HL-60/S4 treated with phorbol 12-myristate 13-acetate at 8.2 ng/mL for 4 days and 3 days (cell line): ENCODE data around the gene LBP.

Experiments used
- in situ Hi-C: fragments of 300-500 bp; cut with MboI; formaldehyde crosslinking; loops from 2 replicates; pipeline ENCODE4 v1.15.0; 2022; ENCODE audit warnings: low sequenced_read_pairs

Gene LBP

DNA sequence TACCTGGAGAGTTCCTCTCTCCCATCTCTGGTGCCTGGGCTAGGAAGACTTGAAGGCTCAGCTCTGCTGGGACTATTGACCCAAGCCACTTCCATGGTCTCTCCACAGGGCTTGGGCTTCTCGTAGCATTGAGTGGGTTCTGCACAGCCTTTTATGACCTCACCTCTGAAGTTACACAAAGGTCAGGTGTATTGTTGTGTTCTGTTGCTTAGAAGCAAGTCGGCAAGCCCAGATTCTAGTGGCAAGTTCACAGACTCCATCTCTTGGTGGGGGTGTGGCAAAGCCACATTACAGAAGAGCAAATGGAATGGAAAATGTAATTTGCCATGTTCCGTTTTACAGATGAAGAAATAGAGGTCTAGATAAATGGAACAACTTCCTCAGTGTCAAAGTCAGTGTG is 28.9 kb upstream of the LBP start:
- in situ Hi-C loops = loop anchor here (5.0 kb wide), 1 partner anchor 85 kb away; no protein-coding TSS in a partner anchor

DNA sequence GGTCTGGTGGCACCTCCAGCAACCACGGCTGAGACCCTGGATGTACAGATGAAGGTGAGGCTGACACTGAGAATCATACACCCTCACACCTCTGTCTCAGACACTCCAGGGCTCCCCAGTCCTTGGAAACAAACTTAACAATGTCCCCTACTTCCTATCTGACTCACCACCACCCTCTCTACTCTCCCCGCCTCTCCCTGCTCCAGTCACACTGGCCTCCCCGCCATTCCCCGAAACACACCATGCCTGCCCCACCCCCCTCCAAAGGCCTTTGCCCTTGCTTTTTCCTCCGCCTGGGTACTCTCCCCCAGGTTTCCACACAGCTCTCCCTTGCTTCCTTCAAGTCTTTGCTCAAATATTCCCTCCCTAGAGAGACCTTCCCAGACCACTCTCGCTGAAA is 26.1 kb upstream of the LBP start:
- in situ Hi-C loops = loop anchor here (10.0 kb wide), 1 partner anchor 265 kb away; no protein-coding TSS in a partner anchor

DNA sequence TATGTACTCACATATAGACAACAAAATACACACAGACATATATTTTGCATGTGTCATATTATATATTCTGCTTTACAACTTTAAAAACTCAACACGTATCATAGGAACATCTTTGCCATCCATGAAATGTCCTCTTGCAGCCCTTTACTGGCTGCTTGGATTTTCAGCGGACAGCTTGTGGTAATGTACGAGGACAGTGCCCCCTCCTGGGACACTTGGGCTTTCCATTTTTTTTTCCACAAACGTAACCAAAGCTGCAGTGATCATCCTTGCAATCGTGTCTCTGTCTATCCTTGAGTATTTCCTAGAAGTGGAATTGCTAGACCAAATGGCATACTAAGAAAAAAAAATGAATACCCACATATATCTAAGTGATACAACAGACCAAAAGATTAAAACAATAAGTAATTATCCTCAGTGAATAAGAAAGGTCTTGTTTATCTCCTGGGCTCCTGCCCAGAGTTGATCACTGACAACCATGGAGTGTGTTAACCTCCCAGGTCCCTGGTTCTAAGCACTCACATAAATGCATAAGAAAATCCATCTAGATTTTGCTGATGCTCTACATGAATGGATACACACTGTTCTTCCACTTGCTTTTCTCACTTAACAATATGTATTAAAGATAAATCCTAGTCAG is 24.2 kb upstream of the LBP start:
- in situ Hi-C loops = loop anchor here (10.0 kb wide), 1 partner anchor 267 kb away; no protein-coding TSS in a partner anchor

DNA sequence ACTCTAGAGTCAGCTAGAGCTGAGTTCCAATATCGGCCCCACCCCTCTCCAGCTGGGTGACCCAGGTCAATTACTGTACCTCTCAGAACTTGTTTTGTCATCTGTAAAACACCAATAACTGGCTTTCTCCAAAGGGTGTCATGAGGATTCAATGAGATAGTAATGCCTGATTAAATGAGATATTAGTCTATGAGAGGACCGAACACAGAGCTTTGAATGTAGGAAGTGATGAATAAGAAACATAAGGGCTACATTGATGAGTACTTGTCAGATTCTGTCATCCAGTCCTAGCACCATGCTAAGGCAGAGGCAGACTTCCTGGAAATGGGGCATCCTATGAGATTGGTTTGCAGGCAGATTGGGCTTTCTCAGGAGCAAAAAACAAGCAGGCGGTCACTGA is 22.1 kb upstream of the LBP start:
- in situ Hi-C loops = loop anchor here (10.0 kb wide), 1 partner anchor 269 kb away; no protein-coding TSS in a partner anchor

DNA sequence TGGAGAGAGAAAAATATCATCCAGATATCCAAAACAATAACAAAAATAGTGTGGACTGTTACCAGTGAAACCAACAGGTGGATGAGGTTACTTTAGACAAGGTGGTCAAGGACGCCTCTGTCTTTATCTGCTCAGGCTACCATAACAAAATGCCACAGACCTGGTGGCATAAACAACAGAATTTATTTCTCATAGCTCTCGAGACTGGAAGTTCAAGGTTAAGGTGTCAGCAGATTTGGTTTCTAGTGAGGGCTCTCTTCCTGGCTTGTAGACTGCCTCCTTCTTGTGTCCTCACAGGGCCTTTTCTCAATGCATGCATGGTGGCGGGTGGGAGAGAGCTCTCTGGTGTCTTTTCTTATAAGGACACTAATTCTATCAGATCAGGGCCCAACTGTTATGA is 21.1 kb upstream of the LBP start:
- in situ Hi-C loops = loop anchor here (10.0 to 25.0 kb wide), 2 partner anchors 270 to 763 kb away; no protein-coding TSS in a partner anchor

DNA sequence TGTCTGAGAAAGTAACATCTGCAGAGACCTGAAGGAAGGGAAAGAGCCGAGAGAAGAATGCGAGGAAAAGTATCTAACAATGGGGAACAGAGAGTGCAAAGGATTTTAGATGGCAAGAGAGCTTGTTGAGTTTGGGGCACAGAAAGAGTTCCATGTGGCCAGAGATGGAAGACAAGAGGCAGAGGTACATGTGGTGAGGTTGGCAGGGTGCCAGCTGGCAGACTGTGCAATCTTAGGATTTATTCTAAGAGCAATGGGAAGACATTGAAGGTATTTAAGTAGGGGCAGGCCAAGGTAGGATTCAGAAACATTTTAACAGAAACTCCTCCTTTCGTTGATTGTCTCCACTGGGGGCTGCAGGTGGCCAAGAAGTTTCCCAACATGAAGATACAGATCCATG is 20.4 kb upstream of the LBP start:
- in situ Hi-C loops = loop anchor here (10.0 to 25.0 kb wide), 2 partner anchors 271 to 764 kb away; no protein-coding TSS in a partner anchor

DNA sequence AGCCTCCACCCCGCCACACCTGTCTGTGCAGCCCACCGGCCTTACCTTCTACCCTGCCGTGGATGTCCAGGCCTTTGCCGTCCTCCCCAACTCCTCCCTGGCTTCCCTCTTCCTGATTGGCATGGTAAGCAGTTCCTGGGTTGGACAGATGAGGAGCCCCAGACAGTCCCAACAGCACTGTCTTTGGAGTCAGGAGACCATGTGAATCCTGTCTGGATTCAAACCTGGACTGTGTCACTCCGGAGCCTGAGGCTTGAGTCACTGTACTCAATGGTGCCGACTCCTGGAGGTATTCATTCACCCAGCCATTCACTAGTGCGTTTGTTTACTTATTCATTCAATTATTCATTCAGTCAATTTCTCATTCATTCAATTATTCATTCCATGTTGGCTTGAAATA is 20.0 kb upstream of the LBP start:
- in situ Hi-C loops = loop anchor here (10.0 to 25.0 kb wide), 2 partner anchors 272 to 764 kb away; no protein-coding TSS in a partner anchor

DNA sequence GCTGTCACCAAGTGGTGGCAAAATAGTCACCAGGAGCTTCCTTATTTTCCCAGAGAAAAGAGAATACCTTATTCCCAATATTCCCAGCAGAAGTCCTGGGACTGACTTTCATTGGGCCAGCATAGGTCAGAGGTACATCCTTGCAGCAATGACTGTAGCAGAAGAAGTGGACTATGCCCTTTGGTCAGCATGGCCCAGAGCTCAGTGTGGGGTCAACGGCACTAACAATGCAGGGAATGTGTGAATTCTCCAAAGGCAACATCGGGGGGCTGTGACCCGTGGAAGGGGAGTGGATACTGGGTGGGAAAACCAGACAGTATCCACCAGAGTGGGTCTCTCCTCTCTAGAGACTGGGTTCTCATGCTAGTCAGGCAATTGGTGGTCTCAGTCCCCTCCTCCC is 15.6 kb upstream of the LBP start:
- in situ Hi-C loops = loop anchor here (25.0 kb wide), 1 partner anchor 768 kb away; no protein-coding TSS in a partner anchor

DNA sequence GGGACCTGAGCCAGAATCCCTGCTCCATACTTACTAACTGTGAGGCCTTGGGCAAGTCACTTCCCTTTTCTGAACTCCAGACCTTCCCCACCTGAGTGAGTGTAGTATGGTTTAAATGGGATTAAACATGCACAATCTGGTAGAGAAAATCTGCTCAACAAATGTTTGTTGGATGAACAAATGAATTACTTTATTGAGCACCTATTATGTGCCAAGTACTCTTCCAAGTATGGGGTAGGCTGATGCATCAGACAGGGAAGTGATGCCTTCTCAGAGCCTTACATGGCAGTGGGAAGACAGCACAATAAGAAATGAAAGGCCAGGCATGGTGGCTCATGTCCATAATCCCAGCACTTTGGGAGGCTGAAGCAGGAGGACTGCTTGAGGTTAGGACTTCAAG is 15.0 kb upstream of the LBP start:
- in situ Hi-C loops = loop anchor here (25.0 kb wide), 1 partner anchor 769 kb away; no protein-coding TSS in a partner anchor

DNA sequence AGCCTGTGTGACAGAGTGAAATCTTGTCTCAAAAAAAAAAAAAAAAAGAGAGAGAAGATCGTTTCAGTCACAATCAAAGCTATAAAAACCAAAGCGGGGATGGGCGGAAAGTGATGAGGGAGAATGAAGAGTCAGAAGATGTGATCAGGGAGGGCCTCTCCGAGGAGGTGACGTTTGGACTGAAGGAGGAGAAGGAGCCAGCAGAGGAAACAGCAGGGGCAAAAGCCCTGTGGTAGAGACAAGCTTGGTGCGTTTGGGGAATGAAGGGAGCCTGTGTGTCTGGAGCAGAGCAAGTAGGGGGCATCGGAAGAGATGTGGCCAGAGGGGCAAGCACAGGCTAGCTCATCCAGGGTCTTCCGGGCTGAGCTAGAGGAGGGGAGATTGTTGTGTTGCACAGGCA is 14.5 kb upstream of the LBP start:
- in situ Hi-C loops = loop anchor here (25.0 kb wide), 1 partner anchor 770 kb away; no protein-coding TSS in a partner anchor

DNA sequence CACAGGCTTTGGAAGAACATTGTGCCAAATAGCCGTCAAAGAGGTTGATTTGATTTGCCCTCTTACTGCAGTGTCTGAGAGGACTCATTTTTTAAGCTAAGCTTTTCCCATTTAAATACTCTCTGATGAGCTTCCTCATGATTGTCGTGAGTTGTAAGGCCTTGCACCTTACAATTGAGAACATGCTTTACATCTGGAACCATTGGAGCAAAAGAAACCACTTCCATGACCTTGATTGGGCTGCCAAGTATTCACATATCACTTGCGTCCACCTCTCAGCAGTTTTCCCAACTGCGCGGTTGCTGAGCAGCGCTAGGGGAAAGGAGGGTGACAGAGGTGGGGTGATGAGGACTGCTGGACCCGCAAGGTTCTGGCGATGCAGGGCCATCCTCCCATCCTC is 12.3 kb upstream of the LBP start:
- in situ Hi-C loops = loop anchor here (25.0 kb wide), 1 partner anchor 772 kb away; no protein-coding TSS in a partner anchor

DNA sequence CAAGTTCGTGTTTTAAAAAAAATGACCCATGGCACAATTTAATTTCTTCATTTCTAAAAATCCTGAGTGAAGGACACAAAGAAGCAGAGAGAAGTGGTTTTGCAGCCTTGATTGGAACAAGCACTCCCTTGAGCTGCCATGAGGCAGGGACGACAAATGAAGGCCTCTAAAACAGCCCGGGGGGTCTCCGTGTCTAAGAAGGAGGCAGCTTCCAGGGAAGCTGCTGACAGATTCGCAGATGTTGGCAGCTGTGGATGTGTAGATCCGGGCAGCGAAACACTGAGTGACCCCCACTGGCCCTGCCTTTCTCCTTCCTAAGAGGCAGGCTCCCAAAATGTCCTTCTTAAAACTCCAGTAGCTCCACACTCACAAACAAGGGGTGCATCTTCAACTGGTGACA is 9.6 kb upstream of the LBP start:
- in situ Hi-C loops = loop anchor here (25.0 kb wide), 1 partner anchor 774 kb away; no protein-coding TSS in a partner anchor

DNA sequence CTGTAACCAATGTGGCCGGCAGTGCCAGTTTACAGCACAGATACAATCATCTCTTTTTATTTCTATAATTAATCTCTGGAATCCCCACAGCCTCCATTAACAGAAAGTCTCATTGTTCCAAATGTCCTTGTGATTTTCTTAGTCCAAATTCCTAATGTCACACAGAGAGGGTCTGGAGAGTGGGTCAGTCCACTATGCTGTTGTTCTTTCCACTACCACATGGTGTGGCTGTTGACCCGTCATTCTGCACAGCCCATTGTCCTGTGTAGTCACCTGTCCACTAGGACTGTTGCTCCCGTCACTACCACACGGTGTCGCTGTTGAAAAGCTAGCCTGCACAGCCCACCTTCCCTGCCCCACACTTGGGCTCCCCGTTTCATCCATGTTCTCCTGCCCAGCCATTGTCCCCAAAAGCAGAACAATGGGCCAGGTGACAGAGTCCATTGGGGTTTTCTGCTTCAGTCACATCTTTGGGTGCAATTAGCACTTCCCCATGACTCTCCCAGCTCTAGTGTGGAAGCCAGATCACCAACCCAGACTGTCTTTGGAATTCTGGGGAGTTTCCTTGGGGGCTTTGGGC is 8.6 kb upstream of the LBP start:
- in situ Hi-C loops = loop anchor here (25.0 kb wide), 1 partner anchor 775 kb away; no protein-coding TSS in a partner anchor

DNA sequence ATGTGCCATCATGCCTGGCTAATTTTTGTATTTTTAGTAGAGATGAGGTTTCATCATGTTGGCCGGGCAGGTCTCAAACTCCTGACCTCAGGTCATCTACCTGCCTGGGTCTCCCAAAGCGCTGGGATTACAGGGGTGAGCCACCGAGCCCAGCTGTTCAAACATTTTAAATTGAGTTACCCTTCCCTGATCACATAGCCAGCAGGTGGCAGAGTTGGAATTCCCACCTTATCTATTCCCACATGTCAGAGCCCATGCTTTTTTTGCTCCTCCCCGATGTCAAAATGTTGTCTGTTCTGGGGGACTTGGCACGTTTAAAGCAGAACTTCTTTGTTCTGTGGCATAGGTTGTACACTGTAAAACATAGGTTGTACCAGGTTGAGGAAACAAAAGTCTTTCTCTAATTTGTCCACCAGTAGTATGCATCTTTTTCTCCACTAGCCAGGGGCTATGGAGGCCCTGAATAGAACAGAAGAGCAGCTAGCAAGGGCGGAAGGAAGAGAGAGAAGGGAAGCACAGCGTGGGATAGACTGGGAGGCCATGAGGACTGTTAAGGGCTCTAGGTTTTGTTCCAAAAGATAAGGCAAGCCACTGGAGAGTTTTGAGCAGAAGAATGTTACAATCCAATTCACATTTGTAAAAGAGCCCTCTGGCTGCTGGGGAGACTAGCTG is 7.3 kb upstream of the LBP start:
- in situ Hi-C loops = loop anchor here (25.0 kb wide), 1 partner anchor 777 kb away; no protein-coding TSS in a partner anchor

DNA sequence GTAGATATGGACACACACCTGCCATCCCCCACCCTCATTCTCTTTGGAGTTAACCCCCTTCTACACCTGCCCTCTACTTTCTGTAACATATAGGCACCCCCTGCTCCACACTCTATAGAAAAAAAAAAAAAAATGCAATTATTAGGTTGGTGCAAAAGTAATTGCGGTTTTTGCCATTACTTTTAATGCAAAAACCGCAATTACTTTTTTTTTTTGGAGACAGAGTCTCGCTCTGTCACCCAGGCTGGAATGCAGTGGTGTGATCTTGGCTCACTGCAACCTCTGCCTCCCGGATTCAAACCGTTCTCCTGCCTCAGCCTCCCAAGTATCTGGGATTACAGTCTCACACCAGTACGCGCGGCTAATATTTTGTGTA is 6.8 kb upstream of the LBP start:
- in situ Hi-C loops = loop anchor here (25.0 kb wide), 1 partner anchor 777 kb away; no protein-coding TSS in a partner anchor

DNA sequence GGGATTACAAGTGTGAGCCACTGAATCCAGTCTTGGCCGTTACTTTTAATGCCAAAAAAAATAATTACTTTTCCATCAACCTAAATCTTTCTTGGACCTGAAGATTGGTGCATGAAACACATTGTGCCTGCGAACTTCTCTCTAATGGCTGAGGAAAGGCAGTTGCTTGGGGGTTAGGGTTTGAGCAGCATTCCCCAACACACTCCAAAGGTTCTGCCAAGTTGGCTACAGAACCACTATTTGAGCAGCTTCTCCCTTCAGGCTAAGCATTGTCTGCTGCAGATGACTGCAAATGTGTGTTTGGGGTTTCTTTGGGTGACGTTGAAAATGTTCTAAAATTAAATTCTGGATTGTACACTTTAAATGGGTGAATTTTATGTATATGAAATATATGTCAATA is 6.3 kb upstream of the LBP start:
- in situ Hi-C loops = loop anchor here (25.0 kb wide), 1 partner anchor 778 kb away; no protein-coding TSS in a partner anchor

DNA sequence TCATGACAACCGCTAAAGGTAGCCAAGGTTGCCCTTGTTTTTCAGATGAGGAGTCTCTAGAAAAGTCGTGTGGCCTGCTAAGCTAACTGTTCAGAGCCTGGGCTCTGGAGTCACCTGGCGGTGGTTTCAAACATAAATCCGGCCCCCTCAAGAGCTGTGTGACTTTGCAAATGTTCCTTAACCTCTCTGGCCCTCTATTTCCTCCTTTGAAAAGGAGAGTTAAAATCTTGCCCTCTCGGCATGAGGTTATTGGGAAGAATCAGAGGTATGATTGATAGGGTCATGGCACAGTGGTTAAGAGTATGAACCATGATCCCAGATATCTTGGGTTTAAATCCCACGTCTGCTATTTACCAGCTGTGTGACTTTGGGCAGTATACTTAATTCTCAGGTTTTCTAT is 5.6 kb upstream of the LBP start:
- in situ Hi-C loops = loop anchor here (25.0 kb wide), 1 partner anchor 778 kb away; no protein-coding TSS in a partner anchor

DNA sequence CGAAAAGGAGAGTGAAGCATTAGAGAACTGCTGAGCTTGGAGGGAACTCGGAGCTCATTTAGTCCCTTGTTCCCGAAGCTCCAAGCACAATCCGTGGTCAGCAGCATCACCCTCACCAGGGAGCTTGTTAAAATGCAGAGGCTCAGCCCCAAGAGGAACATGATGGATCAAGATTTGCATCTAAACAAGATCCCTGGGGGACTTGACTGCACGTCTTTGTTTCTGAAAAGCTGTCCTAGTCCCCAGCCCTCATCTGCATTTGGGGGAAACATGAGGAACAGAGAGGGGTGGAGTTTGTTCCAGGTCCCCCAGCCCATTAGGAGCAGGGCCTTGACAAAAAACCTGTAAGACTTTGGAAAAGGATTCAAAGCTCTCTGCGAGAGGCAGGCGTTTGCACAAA is 4.1 kb upstream of the LBP start:
- in situ Hi-C loops = loop anchor here (25.0 kb wide), 1 partner anchor 780 kb away; no protein-coding TSS in a partner anchor

DNA sequence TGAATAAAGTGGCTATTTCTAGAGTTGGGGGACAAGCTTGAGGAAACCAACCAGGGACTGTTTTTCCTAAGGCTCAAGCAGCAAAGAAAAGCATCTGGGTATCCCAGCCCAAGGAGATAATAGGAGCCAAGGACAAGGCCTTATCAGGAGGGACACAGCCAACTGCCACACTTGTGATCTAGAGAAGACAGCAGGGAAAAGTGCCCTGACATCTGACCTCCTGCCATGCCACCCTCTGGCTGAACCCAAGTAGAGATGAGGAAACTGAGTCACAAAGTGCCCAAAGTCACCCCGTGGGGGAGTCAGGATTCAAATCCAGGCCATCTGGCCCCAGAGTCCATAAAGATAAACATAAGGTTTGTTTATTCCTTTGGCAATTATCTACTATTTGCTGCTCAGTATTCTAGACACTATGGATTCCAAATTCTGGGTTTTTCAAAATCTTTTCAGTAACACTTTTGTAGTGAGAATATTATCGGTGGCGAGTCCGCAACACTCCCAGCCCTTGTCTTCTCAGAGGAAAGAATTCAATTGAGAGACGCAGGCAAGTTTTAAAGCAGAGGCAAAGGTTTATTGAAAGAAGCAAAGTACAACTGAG is 3.5 kb upstream of the LBP start:
- in situ Hi-C loops = loop anchor here (25.0 kb wide), 1 partner anchor 781 kb away; no protein-coding TSS in a partner anchor

DNA sequence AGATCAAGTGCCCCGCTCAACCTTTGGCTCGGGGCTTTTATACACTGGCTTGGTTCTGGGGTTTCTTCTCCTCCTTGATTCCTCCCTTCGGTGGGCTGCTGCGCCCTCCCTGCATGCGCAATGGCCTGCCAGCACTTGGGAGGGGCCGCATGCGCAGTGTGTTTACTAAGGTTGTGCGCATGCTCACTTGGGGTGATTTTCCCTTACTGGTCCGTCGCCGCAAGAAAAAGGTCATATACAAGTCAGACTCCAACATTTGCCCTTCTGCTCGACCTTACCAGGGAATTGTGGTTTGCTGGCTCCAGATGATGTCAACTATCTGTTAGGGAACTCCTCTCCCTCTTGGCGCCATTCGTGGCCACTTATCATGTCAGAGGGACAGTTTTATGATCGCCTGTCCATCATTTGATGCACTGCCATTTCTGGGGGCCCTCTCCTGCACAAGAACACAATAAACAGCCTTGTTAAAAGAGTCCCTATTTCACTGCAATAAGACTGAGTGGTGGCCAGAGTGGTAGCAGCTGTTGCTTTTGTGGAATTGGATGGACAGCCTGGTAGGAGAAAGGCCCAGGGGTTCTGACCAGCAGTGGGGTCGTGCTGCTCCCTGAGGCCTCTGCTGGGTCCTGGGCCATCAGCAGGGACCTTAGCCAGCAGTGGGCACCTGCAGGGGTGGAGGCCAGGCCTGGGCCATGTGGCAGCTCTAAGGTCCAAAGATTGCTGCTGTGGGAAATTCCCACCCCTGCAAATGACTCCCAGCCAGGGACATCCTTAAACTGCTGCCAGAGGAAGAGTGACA is 2.8 kb upstream of the LBP start:
- in situ Hi-C loops = loop anchor here (25.0 kb wide), 1 partner anchor 781 kb away; no protein-coding TSS in a partner anchor
